COR-L47 (cell line): ENCODE results near the gene CDC42EP5.
A peak's percentile ranks its signal among the peaks of the same experiment; 100 is the strongest.

ENCODE experiments used
- DNase-seq: peaks from one replicate; lab custom pipeline; 2025; lab: John Stamatoyannopoulos, UW

CDC42EP5 gene

DNA sequence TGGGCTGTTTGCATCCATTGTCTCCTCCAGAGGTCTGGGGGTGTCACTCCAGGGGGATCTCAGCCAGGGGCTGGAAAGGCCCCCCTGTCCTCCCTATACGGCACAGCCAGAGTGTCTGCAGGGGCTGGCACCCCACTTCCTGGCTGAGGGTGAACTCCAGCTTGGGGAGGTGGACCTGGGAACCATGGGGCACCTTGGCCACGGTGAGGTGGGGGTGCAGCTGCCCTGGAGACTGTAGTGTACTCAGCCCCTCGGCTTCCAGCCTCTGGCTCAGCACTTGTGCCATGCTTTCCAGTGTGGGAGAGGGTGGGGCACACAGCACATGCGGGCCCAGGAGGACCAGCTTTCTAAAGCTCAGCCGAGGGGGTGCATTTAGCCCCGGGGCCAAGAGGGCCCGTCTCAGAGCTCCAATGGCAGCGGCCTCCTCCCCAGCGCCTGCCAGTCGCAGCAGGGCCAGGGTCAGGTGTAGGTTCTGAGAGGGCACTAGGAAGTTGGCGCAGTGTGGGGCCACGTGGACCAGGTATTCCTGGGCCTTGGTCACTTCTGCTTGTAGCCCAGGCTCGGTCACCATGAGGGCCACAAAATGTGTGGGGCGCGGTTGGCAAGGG is 10.9 kb downstream of the CDC42EP5 start:
- no peak for DNase-seq

DNA sequence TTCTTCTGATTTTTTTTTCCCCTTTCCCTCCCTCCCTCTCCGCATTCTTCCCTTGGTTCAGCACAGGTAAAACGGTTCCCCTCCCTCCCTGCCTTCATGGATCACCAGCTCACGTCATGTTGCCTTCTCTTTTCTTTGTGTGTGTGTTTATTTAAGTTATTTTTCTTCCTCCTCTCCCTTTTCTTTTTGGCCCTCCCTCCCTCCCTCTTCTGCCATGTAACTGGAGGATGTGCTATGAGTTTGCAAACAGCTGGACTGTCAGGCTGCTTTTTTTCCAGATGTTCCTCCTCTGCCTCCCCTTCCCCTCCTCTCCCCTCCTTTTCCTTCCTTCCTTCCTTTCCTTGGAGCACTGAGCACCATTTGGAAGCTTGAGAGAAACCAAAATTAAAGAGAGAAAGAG is 11.5 kb downstream of the CDC42EP5 start:
- DNase-seq, result no peak

DNA sequence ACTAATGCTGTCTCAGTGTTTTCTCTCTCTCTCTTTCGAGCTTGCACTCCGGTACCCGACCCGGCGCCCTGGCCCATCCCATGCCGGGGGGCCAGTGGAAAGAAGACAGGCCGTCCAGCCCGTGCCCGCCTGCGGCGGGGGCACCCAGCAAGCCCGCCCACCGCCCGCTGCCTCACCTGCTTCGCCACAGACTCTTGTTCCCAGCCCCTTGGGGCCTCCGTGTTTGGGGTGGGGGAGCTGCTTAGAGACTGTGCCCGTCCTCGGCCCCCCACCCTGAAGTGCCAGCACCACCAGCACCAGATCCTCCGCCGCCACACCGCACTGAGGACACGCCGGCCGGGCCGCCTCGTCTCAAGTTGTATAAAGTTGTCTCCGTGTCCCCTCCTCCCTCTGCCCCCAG is 11.9 kb downstream of the CDC42EP5 start:
- no peak for DNase-seq

DNA sequence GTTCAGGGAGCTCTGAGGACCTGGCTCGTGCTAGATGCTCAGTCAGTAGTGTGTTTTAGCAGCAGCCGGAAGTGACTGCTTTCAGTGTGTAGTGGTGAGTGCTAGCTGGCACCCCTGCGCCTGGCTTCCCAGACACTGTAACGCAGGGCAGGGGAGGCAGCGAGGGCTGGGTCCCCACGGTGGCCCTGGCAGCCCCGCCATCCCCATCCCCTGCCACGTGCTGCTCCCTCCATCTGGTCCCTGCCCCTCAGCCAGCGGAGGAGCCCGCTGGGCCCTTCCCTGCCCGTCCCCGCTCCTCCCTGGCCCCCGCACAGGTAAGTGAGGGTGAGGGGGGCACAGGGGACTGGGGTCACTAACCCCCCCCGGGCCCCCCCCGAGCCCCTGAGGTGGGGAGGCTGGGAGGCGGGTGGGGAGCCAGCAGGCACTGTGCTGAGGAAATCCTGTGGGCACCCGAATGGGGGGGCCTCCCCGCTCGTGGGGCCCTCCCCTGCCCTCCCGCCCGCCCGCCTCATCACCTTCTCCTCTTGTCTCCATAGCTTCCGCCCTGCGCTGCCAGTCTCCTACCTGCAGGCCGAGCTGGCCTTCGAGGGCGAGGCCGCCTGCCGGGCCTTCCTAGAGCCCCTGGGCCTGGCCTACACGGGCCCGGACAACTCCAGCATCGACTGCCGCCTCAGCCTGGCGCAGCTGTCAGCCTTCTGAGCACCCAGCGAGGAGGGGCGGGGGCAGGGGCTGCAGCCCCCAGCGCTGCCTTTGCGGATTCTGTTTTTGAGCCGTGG is 12.7 kb downstream of the CDC42EP5 start:
- DNase-seq, result no peak

DNA sequence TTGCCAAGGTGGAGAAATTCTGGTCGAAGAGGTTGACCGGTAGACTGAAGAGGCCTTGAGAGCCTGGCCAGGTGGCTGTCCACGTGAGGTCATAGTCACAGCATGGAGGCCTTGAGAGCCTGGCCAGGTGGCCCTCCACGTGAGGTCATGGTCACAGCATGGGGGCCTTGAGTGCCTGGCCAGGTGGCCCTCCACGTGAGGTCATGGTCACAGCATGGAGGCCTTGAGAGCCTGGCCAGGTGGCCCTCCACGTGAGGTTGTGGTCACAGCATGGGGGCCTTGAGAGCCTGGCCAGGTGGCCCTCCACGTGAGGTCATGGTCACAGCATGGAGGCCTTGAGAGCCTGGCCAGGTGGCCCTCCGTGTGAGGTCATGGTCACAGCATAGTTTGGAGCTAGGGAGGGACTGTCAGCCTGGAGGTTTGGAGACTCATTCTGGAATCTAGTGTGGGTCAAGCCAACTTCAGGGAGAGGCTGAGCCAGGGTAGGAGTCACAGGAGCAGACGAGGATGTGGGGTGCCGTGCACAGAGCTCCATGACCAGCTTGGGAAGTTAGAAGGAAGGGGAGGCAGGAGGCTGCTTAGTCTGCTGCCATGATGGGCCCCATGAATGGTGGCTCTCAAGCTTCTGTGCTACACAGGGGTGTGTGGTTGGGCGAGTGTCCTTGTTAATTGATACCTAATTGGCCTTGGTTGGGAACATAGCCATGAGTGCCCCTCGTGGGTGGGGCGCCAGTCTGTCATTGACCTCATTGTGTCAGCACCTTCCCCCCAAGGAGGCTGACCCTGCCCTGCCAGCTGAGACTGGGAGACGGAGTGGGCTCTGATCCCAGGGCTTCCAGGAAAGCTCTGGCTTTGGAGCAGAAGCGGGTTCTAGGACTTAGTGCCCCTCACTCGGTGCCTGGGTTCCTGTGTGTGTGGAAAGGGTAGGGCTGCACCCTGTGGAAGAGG is 13.5 kb downstream of the CDC42EP5 start:
- no peak for DNase-seq

DNA sequence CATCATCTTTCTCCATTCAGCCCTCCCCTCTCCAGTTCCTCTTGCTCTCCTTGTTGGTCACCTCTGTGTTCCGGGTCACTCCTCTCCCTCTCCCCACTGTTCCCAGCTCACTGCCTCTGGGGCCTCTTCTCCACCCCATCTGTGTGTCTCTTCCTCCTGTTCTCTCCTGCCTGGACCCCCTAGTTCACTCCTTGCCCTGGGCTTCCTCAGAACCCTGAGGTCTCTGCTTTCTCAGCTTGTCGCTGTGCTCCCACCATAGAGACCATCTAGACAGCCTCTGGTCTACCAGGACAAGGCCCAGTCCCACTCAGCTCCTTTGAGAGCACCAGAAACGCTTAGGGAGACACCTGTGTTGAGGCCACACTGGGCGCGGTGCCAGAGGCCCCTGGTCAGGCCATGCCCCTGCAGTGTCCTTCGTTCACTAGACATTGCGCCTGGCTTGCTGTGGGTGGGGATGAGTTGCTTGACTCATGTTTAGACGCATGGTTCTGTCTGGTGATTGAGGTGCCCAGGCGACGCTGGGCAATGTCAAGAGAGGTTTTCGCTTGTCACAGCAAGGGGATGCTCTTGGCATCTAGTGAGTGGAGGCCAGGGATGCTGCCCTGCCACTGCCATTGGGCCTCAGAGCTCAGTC is 14.3 kb downstream of the CDC42EP5 start:
- no peak for DNase-seq

DNA sequence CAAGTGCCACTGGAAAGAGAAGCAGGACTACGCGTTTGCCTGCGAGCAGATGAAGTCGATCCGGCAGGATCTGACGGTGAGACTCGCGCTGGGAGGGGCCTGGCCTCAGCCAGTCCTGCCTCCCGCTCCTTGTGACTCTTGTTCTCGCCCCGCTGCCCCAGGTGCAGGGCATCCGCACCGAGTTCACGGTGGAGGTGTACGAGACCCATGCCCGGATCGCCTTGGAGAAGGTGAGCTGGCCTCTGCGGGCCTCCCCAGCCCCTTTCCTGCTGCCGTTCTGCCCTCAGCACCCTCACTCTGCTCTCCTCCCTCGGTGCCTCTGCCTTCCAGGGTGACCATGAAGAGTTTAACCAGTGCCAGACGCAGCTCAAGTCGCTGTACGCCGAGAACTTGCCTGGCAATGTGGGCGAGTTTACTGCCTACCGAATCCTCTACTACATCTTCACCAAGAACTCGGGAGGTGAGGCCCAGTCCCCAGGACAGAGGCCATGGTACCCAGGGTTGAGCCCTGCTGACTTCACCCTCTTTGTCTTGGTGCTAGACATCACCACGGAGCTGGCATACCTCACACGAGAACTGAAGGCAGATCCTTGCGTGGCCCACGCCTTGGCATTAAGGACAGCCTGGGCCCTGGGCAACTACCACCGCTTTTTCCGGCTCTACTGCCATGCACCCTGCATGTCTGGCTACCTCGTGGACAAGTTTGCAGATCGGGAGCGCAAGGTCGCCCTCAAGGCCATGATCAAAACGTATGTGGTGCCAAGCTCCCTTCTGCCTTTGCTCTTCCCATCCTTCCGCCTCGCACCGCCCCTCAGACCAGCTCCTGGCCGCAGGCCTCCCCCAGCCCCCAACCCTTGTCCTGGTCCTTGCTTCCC is 15.1 kb downstream of the CDC42EP5 start:
- no peak for DNase-seq

DNA sequence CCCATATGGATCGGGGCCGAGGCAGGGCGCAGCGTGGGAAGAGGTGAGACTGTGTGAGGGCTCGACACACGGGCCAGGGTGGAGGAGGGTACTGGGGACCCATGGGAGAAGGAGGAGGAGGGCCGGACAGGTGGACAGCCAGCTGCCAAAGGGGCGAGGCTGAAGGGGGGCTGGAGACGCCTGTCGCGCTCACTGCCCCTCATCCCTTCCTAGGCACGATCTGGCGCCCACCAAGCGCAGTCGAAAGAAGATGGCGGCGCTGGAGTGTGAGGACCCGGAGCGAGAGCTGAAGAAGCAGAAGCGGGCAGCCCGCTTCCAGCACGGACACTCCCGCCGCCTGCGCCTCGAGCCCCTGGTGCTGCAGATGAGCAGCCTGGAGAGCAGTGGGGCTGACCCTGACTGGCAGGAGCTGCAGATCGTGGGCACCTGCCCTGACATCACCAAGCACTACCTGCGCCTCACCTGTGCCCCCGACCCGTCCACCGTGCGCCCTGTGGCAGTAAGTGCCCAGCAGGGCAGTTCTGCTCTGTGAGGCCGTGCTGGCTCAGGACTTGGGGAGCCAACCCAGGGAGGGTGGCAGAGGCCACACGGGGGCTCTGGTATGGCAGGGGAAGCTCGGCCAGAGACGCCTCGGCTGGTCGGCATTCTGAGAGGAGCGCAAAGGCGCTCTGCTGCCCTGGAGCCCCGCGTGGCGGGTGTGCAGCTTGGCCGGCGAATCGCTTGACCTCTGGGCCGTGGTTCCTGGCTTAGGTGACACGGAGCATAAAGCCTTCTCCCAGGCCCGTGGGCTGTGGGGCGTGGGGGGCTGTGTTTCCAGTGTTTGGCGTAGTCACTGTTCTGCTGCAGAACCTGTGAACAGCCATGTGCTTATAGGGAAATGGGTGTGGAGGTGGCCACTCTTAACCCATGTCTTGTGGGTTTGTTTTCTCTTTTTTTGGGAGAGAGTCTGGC is 16.4 kb downstream of the CDC42EP5 start:
- no peak for DNase-seq

DNA sequence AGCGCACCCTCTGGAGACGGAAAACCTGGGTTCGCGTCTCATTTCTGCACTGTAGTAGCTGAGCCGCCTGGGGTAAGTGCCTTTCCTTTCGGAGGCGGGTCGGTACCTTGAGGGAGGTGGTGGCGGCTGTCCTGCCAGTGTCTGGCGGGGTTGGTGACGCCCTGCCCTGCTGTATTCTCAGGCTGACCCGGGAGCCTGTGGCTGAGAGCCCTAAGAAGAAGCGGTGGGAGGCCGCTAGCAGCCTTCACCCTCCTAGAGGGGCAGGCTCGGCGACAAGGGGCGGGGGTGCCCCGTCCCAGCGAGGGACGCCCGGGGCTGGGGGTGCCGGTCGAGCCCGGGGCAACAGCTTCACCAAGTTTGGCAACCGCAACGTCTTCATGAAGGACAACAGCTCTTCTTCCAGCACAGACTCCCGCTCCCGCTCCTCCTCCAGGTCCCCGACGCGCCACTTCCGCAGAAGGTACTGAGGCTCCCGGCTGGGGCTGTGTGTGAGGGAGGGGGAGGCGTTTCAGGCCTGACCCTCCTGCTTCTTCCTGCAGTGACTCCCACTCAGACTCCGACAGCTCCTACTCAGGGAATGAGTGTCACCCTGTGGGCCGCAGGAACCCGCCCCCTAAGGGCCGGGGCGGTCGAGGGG is 17.2 kb downstream of the CDC42EP5 start:
- DNase-seq, result no peak

DNA sequence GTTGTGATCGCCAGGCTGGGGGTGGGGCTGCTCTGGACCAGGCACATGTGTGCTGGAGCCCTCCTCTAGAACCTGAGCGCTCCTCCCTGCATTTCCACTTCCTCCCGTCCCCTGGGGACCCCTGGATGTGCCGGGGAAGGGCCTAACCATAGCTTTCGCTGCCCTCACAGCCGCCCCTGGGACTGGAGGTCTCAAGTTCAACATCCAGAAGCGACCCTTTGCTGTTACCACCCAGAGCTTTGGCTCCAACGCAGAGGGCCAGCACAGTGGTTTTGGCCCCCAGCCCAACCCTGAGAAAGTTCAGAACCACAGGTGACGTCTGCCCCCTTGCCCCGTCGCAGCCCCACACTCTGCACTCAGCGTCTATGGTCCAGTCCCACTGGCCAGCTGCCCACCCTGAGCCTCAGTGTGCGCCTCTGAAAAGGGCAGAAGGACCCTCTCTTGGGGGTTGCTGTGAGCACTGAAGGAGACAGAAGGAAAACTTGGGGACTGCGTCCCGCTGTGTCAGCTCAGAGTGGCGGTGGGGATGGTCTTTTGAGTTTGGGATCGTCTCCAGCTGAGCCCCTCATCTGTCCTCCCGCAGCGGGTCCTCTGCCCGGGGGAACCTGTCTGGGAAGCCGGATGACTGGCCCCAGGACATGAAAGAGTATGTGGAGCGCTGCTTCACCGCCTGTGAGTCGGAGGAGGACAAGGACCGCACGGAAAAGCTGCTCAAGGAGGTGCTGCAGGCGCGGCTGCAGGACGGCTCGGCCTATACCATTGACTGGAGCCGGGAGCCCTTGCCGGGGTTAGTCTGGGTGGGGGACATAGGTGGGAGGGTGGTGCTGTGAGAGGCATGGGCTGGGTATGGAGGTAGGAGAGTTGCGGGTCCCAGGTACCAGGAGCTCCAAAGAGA is 18.1 kb downstream of the CDC42EP5 start:
- DNase-seq, result no peak

DNA sequence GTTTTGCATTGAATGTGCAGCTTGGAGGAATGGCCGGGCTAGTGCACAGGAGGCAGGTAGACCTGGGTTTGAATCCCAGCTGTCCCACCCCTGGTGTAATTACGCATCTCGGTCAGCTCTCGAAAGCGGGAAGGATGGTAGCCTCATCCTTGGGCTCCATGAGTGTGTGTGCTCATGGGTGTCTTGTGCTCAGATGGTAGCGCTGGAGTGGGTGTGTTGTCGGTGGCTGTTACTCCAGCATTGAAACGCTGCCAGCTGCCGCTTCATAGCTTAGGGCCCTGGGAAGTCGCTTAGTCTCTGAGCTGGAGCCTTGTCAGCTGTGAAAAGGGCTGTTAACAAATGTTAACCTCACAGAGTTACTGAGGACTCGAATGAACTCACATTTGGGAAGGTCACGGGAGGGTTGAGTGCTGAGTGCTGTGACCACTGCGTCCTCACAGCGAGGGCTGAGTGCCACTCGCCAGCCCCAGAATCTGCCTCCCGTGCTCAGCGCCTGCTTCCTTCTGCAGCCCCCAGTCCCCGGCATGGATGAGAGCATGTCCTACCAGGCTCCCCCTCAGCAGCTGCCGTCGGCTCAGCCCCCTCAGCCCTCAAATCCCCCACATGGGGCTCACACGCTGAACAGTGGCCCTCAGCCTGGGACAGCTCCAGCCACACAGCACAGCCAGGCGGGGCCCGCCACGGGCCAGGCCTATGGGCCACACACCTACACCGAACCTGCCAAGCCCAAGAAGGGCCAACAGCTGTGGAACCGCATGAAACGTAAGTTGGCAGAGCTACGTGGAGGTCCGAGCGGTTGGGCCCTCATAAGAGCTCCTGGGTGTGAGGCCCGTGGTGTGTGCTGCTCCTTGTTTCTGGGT is 18.9 kb downstream of the CDC42EP5 start:
- no peak for DNase-seq

DNA sequence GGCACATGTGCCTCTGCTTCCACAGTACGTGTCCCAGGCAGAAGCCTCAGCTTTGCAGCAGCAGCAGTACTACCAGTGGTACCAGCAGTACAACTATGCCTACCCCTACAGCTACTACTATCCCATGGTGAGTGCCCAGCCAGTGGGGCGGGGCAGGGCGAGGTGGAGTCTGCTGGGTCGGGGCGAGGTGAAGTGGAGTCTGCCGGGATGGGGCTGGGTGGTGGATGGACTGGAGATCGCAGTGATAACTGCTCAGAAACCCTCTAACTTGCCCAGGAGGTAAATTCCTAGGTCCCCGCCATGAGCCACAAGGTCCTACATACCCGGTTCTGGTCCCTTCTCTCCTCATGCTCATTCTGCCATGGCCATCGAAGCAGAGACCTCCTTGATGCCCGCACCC is 20.5 kb downstream of the CDC42EP5 start:
- no peak for DNase-seq

DNA sequence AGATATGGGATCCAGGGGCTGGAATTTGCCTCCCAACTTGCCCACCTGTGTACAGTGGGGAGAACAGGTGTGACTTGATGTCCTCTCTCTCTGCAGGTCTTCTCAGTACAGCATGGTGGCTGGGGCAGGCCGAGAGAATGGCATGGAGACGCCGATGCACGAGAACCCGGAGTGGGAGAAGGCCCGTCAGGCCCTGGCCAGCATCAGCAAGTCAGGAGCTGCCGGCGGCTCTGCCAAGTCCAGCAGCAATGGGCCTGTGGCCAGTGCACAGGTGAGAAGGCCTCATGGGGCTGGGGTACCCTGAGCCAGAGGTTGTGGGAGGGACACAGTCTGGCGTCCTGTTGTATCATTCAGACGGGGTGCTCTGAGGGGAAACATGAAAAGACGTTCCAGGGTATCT is 21.1 kb downstream of the CDC42EP5 start:
- DNase-seq, result no peak

DNA sequence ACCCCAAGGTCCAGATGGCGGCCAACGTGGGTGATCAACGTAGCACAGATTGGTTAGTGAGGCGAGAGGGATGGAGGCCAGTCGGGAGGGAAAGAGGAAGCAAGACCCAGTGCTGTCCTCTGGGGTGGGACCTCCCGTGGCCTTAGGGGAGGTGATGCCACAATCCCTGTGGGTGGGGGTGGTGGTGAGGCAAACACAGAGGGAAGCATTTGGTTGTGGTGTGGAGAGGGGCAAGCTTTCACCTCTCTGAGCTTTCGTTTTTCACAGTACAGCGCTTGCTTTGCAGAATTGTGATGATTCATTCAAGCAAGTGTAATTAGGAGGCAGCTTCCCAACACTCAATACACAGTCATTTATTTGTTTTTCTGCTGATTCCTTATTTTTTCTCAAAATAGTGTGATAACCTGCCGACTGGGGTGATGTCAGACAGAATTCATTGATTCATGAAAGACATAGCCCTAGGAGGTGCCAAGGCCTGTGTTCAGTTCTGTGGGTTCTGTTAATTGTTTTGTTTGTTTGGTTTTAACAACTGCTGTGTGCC is 21.7 kb downstream of the CDC42EP5 start:
- no peak for DNase-seq

DNA sequence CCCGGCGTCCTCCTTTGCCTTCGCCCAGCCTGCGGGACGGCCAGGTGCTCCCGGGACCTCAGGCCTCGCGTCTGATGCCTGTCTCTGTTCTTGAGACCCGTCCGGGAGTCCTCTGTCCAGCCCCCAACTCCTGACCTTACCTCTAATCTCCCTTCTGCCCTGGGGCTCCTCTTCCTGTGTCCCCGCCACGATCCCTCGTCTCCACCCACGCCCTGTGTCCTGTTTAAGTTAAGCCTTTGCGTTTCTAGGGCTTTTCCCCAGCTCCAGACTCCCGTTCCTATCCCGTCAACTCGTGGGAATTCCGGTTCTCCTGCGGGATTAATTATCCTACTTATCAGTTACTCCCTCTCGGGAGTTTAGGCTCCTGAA is 23.4 kb downstream of the CDC42EP5 start:
- no peak for DNase-seq

DNA sequence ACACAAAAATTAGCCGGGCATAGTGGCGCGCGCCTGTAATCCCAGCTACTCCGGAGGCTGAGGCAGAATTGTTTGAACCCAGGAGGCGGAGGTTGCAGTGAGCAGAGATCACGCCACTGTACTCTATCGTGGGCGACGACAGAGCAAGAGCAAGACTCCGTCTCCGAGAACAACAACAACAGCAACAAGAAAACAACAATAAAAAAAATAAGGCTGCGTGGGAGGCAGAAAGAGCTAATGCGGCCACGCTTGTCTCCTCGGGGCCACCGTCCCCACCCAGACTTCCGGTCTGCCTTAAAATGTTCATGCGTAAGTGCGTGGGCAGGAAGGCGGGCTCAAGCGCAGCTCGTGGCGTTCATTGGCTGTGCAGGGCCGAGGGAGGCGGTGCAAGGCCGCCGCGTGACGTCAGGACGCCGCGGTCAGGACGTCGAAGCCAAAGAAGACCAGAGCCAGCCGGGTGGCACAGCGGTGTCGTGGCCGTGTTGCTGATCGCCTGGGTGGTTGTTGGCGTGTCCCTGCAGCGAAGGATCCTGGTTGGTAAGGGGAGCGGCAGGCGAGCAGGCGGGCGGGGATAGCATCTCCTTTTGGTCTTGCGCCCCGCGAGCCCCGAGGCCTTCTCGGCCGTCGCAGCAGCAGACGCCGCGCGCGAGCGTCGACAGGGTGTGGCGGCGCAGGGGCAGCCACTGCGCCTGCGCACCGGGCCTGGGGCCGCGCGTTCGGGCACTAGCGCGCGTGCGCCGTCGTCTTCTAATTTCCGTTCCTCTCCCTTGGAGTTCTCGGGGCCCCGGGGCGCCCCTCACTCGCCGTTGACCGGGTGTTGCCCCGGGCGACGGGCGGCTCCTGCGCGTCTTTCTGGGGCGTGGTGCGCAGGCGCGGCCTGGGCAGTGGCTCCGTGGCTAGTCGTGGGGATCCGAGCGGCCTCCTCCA is 24.1 kb downstream of the CDC42EP5 start, which contains the start of gene LENG8:
TSS of gene LENG8 (plus strand) at position 426 of the 927 bp plus-strand sequence. CDS start 2,146 bp downstream, outside the sequence.
- DNase-seq, result peak; percentile 93
